Activated CD4-positive, CD25-positive, alpha-beta regulatory T cell (primary cell): Measurements from ENCODE around the gene THNSL1.
"Not testable (repeated sequence)": the region's sequence is repeated elsewhere in the genome, so short reads cannot be mapped to it uniquely, and the experiment has no call there.

ENCODE experiments used
- DNase-seq, 4 experiments: peaks; one replicate each; lab custom pipeline; 2025; lab: John Stamatoyannopoulos, UW

THNSL1 gene

DNA sequence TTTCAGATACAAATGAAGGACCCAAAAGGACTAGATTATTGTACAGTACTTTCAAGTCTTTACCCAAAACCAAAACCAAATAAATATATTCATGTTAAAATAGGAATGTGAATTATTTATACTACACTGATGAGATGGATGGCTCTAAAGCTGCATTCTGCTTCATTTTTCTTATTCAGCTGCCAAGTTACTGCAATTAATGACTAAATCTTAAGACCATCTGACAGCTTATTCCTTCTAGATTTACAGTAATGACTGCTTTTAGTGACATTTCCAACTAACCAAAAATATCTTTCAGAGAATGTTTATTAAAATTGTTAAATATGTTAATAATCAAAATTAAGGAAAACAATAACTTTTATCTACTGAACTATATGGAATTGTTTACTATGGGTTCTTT is 21.3 kb upstream of the THNSL1 start:
- no peak for DNase-seq

DNA sequence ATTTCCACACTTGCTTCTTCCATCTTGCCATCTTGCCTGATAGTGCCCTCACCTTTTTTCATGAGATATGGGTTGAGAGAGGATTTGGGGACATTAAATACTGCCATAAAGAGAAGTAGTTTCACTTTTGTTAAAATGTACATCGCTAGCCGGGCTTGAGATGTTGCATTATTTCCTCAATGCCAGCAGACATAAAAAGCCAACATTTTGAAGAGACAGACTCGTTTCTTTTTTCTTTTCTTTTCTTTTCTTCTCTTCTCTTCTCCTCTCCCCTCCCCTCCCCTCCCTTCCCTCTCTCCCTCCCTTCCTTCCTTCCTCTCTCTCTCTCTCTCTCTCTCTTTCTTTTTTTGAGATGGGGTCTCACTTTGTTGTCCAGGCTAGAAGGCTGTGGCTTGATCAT is 18.4 kb upstream of the THNSL1 start:
- DNase-seq, result no peak

DNA sequence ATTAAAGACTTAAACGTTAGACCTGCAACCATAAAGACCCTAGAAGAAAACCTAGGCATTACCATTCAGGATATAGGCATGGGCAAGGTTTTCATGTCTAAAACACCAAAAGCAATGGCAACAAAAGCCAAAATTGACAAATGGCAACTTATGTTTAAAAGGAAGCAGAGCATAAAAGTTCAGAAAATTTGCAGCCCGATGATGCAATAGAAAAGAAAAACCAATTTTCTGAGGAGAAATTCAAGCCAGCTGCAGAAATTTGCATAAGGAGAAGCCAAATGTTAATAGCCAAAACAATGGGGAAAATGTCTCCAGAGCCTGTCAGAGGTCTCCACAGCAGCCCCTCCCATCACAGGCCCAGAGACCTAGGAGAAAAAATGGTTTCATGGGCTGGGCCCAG is 4.8 kb upstream of the THNSL1 start:
- not testable (repeated sequence) for DNase-seq

DNA sequence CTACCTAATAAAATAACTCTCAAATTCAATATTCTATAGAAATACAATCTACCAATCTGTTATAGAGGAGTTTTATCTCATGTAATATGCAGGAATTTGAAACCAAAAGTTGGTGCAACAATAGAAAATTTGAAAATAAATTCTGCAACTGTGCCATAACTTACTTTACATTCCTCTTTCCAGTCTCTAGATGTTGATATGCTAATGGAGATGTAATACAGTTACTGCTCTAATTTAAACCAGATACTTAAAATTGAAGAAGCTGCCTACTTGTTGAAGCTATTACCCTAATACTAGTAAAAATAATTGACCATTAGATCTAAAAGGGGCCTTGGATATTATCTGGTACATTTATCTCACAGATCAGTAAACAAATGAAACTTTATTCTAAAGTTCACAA is 1.8 kb upstream of the THNSL1 start:
- no peak for DNase-seq

DNA sequence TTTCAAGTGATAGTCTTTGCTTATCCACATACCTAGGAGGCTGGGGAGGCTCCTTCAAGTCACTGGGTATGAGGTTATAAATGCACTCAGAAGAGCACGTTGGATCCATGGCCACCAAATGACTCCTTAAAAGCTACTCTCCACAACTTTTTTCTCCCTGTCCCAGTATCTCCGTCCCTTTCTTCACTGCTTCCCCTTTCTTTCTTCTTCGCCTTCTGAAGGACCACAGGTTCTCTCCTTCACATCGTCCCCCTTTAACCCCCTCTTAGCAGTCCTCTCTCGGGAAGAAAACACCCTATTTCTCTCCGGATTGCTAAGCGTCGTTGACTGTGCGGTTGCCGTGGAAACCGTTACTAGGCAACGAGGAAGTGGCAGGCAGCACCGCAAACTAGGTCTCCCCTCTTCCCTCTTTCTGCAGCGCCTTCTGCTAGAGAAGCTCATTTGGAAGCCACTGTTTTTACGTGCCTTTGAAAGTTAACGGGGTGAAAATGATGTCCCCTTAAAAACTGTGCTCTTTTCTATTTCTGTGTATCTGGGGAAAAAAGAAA is 510 bp upstream of the THNSL1 start, which contains the start of gene ENKUR:
Gene ENKUR (minus strand): TSS at position 331 of the 548 bp plus-strand sequence. CDS start 222 bp downstream, at position 109.
- peak; percentile 80 to 86 (median 86) for DNase-seq

DNA sequence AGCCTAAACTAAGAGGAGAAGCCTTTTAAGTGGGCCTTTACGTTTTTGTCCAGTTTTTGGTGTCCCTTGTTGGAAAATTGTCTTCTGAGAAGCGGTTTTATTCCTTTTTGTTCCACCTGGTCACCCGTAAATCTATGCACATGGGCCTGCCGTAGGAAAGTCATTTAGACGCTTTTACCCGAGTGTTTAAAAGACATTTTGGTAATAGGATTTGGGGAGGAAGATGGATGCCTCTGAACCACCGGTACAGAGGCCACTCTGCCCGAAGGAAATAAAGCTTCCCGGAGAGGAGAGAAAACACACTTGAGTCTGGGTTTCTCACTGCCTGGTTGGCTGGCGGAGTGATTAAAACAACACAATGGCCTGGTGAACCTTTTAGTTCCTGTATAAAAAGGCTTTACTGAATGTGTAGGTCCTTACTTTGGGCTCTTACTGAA is 760 bp downstream of the THNSL1 start:
- DNase-seq, result peak in 1 of 4 experiments; percentile 6

DNA sequence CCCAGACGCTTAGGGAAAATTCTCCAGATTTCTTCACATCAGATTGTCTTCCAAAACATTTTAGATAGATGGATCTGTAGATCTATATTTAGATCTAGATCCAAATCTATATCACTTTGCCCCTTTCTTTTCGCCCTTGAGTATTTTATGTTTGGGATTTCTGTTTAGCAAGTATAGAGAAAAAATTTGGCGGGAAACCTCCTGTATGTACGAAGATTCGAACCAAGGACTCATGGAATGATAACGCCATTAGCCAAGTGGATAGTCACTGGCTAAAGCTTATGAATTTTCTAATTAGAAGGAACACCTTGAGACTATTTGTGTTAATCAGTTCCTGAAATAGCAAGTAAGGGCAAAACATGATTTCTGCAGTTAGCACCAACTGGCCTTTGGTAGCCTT is 1.2 kb downstream of the THNSL1 start:
- DNase-seq, result no peak

DNA sequence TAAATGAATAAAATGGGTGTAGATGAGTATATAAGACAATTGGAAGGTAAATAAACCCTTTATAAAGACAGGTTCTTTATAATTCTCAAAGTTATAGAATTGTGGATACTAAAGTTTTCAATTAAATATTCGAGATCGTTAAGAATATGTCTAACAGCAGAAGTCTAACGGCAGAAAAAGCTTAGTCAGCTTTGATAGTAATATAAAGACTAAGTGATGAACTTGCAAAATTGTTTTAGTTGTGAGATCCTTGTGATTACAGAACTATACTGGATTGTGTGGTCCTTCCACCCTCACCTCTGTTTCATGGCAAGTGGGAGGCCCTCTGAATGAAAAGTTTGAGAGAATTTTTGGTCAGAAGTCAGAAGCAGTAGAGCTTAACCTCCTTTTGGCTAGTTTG is 2.3 kb downstream of the THNSL1 start:
- no peak for DNase-seq

DNA sequence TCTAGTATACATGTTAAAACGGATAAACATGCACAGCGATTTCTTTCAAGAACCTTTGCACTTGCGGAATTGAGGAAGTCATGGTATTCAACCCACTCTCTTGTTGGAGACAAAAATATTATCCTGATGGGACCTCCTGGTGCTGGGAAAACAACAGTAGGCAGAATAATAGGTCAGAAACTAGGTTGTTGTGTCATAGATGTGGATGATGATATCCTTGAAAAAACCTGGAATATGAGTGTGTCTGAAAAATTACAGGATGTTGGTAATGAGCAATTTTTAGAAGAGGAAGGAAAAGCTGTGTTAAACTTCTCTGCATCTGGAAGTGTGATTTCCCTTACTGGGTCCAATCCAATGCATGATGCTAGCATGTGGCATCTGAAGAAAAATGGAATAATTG is 6.9 kb downstream of the THNSL1 start:
- no peak for DNase-seq

DNA sequence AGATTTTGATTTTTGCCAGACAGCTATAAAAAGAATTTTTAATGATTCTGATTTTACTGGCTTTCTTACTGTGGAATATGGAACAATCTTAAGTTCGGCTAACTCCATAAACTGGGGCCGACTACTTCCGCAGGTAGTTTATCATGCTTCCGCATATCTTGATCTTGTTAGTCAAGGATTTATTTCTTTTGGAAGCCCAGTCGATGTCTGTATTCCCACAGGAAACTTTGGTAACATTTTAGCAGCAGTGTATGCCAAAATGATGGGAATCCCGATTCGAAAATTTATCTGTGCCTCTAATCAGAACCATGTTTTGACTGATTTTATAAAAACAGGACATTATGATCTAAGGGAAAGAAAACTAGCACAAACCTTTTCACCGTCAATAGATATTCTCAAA is 8.1 kb downstream of the THNSL1 start:
- DNase-seq, result no peak

DNA sequence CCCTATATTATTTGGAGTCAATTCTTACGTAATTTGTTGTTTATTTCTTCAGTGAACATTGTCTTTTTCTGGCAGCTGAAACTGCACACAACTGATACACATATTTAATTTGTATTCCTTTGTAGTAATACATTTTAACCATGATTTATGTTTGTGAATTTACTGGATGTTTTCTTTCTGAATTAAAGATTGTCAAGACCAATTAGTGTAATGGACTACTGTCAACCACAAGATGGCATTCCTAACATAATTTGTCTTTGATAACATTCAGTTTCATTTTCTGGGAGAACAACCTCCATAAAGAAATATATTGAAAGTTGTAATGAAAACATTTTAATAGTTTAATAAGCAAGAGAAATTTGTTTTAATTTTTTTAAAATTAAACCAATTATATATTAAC is 10.1 kb downstream of the THNSL1 start:
- DNase-seq, result no peak

DNA sequence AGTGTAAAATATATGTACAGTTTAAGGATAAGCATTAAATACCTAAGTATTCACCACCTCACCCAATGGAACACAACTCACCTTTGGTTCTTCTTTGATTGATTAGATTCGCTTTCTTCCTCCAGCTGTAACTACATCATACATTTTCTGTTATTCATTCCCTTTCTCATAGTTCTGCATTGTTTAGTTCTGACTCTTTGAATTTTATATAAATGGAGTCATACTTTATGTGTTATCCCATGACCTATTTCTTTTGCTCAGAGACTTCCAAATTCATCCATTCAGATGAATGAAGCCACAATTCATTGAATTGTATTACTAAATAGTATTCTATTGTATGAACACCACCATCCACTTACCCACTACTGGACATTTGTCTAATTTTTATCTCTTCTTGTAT is 12.3 kb downstream of the THNSL1 start:
- no peak for DNase-seq

DNA sequence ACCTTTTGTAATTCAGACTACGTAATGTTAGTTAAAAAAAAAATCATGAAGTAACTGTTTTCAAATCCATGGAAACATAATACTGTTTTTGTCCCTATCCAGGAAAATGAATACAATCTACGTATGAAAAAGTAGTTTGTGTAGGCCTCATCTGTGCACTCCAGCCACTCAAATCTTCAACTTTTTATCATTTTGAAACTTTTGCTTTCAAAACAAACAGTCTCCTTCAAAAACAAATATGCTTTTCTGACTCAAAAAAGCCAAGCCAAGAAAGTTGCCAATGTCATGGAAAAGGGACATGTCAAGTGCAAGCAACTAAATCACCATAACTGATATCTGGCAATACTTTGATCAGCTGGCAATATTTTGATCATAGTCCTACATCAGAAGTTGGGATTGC is 13.1 kb downstream of the THNSL1 start:
- no peak for DNase-seq

DNA sequence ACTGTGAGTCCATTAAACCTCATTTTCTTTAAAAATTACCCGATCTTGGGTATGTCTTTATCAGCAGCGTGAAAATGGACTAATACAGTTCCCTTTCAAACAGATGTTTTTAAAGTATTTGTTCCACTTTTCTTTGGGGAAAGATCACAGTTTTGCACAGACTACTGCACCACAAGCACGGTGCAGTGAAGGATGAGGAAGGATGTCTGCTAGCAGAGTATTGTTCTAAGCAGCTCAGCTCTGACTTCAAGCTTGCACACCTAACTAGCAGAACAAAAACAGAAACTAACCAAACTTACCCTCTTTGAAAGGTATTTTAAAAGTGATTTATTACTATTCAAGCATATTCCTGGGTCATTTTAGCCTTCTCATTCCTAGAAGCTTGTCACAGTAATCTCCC is 20.0 kb downstream of the THNSL1 start:
- DNase-seq, result no peak

DNA sequence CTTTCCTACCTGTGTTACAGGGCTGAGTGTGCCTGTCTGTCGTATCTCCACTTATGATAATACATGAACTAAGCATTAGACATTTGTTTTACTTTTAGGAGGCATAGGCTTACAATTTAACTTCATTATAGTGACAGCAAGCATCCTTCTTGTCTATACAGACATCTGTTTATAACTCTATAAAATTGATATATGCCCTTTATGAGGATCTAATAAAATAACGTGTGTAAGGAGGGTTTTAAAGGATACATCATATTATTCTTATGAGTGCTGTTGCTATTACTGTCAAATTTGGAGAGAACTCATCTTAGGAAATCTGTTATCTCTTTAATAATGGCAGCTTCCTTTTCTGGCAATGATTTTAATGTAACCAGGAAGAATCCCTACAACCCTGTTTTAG is 21.9 kb downstream of the THNSL1 start:
- no peak for DNase-seq

DNA sequence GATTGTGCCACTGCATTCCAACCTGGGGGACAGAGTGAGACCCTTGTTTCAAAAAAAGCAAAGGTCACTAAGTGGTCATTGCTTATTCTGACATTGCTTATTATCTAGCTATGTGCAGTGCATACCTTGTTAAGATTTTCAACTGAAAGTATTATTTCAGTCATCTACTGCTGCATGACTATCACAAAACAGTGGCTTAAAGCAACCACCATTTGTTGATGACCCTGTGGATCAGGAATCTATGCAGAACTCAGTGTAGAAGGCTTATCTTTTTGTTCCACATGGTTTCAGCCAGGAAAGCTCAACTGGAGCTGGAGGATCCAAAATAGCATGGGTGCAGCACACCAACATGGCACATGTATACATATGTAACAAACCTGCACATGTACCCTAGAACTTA is 23.1 kb downstream of the THNSL1 start:
- no peak for DNase-seq

DNA sequence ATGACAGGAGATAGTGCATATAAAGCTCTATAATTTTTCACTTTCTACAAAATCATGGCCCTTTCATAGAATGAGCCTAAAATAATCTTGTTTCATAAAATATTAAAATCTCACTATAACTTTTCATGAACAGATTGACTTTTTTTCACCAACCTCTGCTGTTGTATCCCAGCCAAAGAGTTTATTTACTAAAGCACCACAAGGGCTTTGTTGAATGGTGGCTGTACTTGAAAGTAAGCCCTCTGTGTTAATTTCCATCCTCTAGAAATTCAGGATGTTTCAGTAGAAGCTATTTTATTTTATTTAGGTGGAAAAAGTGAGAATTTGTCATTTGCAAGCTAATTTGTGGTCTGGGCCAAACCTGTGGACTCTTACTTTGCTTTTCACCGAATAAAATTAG is 30.2 kb downstream of the THNSL1 start:
- DNase-seq, result no peak

DNA sequence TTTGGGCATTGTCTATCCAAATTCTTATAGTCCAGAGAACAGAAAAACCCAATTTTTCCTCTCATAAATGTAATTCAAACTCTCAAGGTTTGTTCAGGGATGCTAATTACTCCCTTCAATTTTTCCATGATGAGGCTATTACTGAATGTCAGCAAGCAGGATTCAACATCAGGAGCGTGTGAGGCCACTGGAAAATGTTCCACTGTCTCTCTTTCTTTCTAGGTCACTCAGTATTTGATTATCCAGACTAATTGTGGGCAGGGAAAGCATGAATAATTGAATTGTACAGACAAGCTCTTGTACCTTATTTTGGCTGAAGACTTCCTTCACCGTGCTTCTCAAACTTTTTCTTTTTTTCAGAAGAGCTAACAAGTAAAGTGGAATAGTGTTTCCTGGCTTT is 30.7 kb downstream of the THNSL1 start:
- DNase-seq, result no peak

DNA sequence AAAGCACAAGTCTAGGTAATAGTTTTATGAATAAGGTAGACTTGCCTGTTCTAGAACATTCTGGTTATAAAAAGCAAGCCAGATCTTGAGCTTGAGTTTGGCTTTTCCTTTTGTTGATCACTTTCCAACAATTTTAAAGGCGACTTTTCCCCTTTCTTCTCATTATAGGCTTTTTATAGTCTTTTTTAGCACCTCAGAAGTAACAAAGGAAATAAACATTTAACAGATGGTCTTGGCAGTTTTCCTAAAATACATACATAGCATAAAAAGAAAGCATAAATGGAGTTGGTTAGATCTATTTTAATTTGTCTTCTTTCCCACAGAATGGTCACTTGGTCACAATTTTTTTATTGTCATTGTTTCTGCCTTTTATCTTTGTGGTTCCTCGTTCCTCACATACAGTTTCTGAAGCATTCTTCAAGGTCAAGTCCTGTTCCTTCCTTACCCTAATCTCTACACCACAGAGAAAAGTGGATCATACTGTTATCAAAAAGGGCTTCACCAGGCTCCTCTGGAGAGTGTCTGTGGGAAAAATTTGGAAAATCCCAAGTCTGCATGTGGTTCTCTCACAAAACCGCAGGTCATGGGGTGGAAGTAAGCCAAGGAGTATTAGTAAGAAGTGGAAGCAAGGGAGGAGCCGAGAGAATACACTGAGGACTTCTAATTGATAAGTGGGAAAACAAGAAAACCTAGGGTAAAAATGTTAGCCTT is 31.3 kb downstream of the THNSL1 start:
- DNase-seq, result no peak

DNA sequence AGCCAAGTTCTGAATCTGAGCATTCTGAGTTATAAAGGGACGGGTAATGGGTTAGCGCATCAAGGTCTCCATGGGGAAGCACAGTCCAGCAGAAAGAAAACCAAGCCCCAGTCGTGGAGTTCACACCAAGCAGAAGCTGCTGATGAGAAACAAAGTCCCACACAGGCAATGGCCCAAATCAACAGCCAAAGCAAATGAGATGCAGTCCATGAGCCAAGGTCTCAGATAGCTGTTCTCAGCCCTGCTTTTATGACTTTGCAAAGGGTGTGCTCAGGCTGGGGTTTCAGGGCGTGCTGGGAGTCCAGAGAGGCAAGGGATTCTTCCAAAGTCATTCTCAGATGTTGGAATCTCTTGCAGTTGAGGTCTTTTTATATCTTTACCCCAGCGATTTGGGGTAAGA is 32.0 kb downstream of the THNSL1 start:
- no peak for DNase-seq

DNA sequence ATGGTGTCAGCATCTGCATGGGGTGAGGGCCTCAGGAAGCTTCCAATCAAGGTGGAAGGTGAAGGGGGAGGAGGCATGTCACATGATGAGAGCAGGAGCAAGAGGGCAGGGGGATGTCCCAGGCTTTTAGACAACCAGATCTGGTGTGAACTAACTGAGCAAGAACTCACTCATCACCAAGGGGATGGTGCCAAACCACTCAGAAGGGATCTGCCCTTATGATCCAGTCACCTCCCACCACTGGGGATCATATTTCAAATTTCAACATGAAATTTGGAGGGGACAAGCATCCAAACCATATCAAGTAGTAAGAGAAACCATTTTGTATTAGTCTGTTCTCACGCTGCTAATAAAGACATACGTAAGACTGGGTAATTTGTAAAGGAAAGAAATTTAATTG is 33.6 kb downstream of the THNSL1 start:
- no peak for DNase-seq

DNA sequence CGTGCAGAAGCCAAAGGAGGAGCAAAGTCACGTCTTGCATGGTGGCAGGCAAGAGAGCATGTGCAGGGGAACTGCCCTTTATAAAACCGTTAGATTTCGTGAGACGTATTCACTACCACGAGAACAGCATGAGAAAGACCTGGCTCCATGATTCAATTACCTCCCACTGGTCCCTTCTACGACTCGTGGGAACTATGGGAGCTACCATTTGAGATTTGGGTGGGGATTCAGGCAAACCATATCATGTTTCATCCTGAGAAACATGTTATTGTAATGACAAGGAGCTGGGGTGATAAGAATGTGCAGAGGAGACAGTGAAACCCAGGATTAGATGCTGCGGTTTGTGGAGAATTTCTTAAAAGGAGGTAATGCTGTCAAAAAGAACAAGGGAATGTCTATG is 34.0 kb downstream of the THNSL1 start:
- DNase-seq, result no peak

DNA sequence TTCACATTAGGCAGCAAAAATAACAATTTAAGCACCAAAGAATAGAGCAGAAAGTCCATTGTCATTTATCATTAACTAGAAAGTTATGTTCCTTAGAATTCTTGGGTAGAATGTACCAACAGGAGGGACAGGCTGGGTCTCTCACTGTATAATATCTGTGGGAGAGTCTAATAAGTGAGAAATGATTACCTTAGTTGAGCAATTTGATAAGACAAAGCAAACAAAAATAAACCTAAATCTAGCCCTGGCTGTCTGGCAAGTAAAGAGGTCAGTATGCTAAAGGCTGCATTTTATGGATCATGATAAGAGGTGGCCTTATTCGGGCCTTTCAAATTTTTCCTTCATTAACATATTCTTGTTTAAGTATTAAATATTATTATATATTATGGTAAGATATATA is 35.6 kb downstream of the THNSL1 start:
- no peak for DNase-seq

DNA sequence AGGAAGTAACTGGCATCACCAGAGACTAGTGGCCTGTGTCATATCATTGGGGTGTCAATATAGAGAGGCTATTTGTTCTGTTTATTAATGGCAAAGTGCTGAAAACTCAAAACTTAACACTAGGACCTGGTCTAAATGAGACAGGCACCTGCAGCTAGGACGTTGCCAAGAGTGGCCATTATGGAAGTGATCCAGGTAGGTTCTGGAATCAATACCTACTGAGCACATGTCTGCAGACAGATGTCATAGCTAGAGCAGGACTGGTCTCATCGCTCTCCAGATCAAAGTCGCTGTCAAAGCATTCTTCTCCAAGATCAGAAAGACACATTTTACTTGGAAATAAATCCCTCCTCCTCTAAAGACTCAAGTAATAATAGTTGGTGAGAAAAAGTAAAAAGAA is 40.3 kb downstream of the THNSL1 start:
- DNase-seq, result no peak
